MV-4-11 (cell line): ENCODE results near the gene UVSSA.

Experiments used
- DNase-seq: peaks from one replicate; lab custom pipeline; 2025; lab: John Stamatoyannopoulos, UW

Gene UVSSA, protein sequence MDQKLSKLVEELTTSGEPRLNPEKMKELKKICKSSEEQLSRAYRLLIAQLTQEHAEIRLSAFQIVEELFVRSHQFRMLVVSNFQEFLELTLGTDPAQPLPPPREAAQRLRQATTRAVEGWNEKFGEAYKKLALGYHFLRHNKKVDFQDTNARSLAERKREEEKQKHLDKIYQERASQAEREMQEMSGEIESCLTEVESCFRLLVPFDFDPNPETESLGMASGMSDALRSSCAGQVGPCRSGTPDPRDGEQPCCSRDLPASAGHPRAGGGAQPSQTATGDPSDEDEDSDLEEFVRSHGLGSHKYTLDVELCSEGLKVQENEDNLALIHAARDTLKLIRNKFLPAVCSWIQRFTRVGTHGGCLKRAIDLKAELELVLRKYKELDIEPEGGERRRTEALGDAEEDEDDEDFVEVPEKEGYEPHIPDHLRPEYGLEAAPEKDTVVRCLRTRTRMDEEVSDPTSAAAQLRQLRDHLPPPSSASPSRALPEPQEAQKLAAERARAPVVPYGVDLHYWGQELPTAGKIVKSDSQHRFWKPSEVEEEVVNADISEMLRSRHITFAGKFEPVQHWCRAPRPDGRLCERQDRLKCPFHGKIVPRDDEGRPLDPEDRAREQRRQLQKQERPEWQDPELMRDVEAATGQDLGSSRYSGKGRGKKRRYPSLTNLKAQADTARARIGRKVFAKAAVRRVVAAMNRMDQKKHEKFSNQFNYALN

DNA sequence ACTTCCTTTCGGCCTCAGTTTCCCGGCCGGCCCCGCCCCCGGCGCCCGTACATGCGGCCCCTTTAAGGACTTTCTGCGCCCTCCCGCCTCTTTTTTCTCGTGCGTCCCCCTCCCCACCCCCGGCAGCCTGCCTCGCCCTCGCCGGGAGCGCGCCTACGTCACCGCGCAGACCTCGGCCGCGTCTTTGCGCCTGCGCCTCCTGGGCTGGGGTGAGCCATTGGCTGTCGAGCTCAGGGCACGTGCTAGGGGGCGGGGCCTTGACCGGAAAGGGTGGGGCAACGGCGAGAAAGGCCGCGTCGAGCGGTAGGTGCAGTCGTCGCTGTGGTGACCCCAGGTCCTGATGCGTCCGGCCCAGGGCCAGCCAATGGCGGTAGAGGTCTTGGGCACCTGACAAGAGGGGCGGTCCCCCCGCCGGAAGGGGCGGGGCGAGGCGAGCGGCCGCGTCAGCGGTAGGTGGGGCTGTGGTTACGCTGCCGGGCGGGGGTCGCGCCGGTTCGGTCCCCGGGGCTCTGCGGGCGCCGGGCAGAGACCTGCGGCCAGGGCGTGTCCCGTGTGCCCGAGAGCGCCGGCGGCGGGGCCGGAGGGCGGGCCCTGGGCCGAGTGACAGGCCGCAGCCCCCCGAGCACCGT, at the start of gene UVSSA:
Gene UVSSA, plus strand, starts transcription at position 428 of the 629 bp plus-strand sequence. CDS start 884 bp downstream, outside the sequence.
- DNase-seq, result peak; percentile 99

DNA sequence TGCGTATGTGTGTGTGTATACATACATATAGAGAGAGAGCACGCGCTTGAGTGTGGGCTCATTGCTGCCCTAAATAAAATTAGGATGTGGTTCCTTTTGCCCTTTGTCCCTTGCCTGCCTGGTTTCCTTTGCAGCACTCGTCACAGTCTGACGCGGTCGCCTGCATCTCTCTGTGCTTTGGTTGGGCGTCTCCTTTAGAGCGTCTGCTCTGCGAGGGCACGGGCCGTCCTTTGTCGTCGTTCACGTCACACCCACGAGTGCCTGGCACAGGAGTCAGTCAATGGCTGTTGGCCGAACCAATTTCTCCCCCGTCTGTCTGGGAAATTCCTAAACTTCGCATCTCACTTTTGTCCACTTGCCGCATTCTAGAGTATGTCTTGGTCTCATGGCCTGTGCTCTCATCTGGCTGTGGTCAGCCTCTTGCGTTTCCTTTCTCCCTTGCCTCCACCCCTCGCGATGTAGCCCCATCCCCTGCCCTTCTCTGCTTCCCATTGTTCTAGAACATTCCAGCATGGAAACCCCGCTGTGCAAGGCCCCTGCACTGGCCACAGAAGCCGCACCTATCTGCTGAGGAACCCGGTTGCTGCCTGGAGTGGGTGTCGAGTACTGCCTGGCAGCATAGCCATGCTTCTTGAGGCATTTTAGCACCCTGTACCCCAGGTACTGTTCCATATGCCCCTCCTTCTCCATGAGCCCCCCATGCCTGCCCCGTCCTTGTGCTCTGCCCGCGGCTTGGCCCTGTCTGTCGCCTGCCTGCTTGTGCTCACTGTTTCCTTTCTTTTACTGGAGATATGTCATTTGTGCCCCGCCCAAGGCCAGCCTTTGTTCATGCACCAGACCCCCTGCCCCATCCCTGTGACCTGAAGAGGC, 49.3 kb upstream of the UVSSA start:
- peak; percentile 69 for DNase-seq

DNA sequence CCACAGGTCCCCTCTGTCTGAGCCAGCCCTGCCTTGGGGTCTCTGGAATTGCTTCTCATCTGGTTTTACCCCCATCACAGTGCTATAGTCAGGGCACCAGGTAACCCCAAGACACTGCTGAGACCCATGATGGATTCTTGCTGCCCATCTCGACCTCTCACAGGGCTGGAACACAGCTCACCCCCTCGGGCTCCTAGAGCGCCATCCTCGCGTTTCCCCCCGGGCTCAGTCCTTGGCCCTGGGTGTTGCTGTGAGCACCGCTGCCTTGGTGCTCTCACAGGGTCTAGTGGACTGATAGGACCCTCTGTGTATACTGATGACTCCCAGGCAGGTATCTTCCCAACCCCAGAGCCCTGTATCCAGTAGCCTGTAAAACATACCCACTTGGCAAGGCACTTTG, 48.5 kb upstream of the UVSSA start:
- DNase-seq, result no peak

DNA sequence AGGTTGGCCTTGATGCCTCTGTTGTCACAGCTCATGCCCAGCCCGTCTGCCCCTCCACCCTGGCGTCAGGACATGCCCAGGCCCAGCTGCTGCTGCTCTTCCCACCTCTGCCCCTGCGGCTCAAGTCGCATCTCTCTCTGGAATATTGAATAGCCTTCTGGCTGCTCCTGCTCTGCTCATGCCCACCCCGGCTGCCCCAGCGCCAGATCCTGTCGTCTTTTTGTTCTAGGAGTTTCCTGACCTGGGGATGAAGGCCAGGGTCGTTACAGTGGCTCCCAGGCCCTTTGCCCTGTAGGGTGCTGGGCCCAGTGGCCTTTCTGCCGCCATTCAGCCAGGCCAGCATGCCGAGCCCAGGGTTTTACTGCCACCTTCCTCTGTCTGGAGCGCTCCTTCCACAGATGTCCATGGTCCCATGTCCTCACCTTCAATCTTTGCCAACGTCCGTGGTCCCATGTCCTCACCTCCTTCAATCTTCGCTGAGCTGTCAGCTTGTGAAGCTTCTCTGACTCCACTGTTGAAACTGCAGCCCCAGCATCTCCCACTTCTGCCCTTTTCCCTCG, 47.6 kb upstream of the UVSSA start:
- DNase-seq, result no peak

DNA sequence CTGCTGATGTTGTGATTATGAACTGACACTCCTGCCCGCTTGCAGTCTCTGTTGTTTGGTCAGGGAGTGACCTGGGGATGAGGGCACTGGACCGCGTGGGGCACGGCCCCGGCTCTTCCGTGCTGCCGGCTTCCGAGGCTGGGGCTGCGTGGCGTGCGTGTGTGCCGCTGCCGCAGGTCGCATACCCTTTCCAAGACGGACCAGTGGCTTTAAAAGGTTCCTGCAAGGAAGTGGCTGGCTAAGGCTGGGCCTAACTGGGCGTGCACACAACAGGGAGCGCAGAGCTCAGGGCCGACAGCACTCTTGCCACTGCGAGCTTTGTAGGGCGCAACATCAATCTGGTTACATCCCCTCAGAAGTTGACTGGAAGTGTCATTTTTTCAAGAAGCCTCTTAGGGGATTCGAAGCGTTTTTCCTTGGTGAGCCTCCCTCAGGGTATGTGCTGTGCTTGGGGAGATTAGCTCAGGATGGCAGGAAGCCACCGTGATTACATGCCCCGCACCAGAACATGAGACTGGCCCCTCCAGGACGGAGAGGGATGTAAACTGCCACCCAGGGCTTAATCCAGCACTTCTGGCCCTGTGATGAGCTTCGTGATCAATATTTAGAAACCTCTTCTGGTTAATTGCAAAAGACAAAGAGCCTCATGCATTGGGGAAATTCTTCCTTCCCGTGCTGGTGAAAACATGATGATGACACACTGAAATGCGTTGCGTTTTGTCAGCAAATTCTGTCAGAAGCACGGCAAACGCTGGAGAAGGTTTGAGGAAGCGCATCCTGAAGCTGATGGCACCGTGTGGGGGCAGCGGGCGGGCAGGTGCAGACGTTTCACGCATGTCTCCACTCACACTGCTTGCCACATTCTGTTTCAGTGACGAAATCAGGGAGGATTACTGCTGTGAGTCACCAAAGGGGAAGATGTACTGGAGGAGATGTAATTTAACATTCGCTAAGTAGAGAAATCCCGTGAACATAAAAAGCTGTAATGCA, 46.2 kb upstream of the UVSSA start:
- DNase-seq, result peak; percentile 100

DNA sequence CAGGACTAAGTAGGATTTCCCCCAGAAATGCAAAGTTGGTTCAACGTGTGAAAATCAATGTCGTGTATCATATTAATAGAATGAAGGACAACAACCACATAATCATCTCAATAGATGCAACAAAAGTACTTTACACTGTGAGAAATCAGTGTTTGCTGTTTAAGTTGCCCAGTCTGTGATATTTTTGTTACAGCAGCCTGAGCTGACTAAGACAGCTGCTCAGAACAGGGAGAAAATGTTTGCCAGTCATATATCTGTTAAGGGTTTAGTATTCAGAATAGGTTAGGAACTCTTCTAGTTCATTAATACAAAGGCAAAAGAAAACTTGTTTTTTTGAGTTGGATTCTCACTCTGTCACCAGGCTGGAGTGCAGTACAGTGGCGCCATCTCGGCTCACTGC, 44.8 kb upstream of the UVSSA start:
- no peak for DNase-seq

DNA sequence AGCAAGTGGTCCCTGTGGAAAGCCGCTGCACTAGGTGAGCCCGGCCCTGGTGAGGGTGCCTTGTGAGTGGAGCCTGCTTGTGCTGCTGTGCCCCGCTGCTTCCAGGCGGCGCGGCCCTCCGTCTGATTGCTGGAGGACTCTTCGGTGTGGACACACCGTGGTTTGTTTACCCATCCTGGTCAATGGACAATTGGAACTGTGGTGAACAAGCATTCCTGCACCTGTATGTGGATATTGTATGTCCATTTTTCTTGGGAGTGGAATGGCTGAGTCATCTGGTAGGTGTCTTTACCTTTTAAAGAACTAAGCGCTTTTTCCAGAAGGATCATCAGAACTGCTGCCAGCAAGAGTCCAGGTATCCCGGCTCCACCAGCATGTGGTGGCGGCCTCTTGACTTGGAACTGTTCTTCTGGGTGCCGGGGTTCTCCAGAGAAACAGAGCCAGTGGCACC, 41.7 kb upstream of the UVSSA start:
- DNase-seq, result no peak

DNA sequence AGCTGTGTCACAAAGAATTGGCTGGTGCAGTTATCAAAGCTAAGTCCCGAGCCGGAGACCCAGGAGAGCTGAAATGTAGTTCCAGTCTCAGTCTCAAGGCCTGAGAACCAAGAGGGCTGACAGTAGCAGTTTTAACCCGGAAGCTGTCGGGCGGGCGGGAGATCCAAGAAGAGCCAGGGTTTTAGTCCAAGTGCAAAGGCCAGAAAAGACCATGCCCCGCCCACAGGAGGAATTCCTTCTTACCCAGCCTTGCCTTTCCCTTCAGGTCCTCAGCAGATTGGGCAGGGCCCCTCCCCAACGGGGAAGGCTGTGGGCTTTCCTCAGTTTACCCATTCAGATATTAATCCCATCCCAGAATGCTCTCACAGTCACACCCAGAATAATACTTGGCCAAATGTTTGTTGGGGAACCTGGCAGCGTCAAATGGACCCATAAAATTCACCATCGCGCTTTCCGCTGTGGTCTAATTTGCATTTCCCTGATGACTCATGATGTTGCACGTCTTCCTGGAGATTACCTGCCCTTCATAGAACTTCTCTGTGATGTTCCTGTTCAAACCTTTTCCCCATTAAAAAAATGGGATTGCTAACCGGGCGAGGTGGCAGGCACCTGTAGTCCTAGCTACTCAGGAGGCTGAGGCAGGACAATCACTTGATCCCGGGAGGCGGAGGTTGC, 41.1 kb upstream of the UVSSA start:
- no peak for DNase-seq

DNA sequence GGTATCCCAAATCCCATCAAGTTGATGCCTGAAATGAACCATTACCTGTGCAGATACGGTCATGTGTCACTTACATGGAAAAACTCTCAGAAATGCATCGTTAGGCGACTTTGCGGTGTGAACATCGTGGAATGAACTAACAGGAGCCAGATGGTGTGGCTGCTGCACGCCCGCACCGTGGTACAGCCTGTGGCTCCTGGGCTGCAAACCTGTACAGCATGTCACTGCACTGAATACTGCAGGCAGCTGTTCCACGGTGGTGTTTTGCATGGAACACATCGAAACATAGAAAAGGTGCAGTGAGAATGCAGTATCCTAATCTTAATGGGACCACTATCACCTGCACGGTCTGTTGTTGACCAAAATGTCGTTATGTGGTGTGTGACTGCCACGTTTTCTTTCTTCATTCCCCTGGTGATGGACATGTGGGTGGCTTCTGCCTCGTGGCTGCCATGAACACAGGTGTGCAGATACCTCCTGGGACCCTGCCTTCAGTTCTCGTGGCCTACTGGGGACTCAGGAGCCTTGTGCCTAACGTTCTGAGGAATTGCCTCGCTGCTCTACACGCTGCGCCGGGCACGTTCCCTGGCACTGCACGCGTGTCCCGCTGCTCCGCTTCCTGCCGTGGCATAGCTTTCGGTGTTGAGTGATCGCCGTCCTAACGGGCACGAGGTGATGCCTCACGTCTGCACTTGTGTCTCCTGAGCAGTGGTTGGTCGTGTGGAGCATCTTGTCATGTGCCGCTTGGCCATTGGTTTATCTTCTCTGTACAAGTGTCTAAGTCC, 38.9 kb upstream of the UVSSA start:
- no peak for DNase-seq

DNA sequence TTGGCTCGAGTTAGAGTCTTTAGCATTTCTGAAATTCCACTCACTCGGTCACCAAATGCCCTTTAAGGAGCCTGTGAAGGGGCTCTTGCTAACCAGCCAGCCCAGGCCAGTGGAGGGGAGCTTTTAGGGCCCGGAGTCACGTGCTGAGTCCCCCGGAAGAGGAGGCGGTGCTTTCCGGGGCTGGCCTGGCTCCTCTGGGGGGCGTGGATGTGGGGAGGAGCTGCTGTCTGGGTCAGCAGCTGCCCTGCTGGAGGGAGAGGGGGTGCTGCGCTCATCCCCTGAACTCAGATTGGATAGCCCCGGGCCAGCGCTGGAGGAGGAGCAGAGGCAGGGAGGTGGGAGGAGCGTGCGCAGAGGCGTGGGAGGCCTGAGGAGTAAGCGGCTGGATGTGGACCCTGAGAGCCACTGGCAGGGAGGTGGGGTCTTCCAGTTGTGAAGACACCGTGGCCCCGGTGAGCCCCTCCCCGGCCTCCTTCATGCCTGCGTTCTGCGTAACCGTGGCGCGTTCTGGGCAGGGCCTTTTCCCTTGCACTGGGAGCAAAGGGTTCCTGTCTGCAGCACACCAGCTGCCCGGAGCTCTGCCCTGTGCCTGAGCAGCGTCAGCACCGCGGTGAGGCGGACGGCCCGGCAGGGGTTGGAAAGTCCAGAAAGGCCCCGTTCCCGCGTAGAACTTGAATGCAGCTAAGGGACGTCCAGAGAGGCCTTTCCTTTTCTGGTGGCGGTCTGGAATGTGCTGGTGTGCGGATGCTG, 37.6 kb upstream of the UVSSA start:
- DNase-seq, result no peak

DNA sequence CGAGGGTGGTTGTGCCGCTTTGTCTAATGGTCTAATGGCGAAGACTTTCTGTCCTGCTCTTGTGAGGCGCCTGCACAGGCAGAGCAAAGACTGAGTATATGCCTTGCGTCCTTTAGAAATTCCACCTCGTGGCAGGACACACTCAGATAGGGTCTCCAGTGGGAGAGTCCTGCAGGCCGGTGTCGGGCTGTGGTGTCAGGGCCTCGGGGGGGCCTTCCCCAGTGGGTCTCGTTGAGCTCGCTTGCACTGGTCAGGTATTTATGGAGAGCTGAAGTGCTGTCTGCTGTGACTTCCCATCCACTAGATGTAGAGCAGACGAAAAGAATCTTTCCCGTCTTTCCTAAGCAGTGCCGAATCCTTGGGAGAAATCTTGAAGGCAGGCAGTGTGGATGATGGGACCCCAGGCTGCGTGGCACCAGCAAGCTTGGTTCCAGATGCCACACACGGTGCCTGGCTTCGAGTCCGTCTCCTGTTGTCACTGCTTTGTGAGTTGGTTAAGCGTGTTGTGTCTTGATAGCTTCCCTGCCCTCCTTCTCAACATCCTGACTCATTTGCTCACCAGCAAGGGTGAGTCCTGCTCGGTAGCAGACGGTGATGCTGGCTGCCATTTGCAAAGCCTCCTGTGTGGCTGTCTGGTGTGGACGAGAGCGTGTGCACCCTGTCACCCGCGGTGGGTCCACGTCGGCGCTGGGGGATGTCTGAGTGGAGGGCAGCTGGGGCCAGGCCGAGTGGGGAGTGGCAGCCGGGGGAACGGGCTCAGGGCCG, 36.8 kb upstream of the UVSSA start:
- no peak for DNase-seq

DNA sequence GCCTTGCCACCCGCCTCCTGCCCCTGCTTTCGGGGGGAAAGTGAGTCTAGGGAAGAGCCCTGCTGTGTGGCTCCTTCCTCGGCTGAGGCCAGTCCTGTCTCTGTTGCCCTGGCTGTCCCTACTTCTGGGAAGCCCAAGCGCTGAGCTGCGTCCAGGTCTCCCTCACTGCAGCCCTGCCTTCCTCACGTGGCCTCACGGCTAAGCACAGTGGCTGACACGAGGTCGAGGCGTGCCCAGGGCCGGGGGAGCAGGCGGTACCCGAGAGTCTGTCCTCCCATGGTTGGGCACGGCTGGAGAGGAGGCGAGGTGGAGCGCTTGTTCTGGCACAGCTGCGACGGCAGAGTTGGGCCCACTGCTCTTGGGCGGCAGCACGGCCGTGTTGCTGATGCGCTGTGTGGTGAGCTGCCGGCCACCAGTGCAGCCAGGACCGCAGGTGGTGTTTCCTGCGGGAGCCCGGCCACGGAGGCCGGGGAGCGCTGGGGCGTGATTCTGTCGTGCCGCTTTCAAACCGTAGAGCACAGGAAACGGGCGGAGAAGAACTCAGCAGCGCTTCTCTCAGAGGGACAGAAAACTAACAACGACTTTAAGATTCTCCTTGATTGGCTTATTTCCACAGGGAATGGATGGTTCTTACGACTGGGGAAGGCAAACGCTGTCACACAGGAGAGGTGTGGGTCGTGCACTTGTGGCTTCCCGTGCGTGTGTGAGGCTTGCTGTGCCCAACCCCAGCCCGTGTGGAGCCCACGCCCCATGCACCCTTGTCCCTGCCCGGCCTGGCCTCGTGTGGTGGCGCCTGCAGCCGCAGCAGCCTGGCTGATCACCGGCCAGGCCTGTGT, 36.0 kb upstream of the UVSSA start:
- DNase-seq, result no peak

DNA sequence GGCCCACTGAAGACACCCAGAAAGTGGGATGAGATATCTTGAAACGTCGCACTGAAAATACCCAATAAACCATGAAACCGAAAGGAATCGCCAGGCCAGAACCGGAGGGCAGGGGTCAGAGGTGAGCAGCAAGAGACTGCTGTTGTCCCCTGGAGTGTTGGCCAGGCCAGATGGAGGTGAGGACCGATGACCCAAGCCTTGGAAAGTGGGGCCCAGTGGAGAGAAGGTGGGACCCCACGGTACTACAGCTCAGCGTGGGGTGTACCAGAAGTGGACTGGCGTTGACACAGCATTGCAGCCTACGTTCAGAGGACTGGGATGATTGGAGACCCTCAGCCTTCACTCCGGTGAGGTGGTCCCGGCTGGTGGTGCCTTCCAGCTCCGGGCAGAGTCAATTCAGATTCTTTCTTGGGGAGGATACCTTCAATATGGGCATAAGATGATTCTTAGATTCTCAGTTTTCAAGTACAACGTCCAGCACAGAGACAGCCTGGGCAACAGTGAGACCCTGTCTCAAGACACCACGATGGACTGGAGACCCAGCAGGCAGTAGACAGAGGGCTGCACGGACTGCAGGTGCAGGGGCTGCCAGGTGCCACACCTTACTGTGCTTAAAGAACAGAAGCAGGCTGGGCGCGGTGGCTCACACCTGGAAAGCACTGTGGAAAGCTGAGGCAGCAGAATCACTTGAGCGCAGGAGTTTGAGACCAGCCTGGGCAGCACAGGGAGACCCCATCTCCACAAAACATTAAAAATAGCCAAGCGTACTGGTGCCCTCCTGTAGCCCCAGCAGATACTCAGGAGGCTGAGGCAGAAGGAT, 34.0 kb upstream of the UVSSA start:
- no peak for DNase-seq

DNA sequence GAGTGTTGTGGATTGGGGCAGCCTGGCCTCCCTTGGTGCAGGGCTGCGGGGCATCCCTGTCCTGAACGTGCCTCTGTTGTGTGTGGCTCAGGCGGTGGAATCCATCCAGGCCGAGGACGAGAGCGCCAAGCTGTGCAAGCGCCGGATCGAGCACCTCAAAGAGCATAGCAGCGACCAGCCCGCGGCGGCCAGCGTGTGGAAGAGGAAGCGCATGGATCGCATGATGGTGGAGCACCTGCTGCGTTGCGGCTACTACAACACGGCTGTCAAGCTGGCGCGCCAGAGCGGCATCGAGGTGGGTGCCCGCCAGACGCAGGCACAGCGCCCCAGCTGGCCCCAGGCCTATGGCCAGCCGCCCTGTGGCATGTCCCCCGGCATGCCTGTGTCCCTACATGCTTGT, 31.7 kb upstream of the UVSSA start:
- DNase-seq, result no peak

DNA sequence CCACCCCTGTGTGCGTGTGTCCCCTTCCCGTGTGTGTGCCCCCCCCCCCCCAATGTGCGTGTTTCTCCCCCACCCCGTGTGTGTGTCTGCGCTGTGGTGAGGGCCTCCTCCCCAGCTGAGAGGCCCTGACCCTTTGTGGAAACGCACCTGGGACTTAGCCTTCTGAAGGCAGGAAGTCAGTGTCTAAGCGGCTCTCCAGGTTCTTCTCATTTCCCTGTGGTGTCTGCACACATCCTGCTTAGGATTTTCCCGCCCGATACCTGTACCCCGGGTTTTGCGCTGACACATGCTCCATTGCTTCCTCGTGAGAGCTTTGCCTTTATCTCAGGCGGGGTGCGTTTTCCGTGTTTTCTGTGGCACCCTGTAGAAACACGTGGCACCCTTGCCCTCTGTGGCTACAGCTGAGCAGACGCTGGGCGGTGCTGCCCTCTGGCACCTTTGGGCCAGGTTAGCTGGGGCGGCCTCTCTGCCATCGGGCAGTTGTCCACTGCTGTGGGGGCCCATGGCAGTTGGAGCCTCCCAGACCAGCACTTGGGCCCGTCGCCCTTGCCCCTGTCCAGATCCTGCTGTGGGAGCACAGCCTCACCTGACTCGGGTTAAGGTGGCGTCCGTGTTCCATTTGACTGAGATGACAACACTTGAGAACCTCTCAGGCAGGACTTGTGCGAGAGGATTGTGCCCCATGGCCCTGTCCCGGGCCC, 31.0 kb upstream of the UVSSA start:
- DNase-seq, result no peak
